ENCODE data around the gene STX10.

Gene STX10

DNA sequence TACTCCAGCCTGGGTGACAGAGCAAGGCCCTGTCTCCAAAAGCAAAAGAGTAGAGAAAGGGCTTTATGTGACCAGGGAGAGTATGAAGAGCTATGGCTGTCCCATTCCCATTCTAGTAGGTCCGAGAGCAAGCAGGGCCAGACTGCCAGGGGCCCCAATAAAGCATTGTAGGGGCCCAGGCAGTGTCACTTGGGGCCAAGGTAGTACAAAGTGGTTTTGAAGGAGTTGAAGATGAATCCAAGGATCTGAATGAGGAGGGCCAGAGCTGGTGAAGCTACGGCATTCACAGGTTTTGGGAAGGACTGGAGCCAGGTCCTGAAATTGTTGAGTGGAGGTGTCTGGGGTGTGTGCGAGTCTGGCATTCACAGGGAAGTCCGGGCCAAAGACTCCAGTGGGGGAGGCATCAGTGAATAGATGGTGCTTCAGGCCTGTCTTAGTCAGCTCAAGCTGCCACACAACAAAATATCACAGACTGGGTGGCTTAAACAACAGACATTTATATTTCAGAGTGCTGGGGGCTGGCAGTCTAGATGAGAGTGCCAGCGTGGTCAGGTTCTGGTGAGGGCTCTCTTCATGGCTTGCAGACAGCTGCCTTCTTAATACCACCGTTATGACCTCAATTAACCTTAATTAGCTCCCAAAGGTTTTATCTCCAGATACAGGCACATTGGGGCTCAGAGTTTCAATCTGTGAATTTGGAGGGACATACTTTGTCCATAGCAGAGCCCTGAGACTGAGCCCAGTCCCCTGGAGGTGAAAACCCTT is 22.2 kb downstream of the STX10 start:
- H3K4me3 ChIP-seq (ENCODE audit: low read depth, low read length, poor library complexity, severe bottlenecking), result no peak overlapping the region
- H3K79me2 ChIP-seq (ENCODE audit: insufficient read depth, low read length), result peaks cover 19% of the 10 kb centered on the region
- H3K9me3 ChIP-seq (ENCODE audit: low read length), result no peaks in the 10 kb centered on the region
- no peaks in the 10 kb centered on the region for H3F3A ChIP-seq (ENCODE audit: insufficient read depth, low read length)
- TF ChIP-seq CTCF (IDR thresholded peaks at IDR 0.05; ENCODE audit: low read length) (no peak), EZH2 (IDR thresholded peaks at IDR 0.05; ENCODE audit: borderline replicate concordance, low read length) (no peak)
- no peak overlapping the region for H3K4me2 ChIP-seq (ENCODE audit: low read length)
- no peaks in the 10 kb centered on the region for H3K4me1 ChIP-seq (ENCODE audit: insufficient read depth, low read length, severe bottlenecking)
- no peaks in the 10 kb centered on the region for H3K27me3 ChIP-seq (ENCODE audit: insufficient read depth, low read length)
- no peaks in the 10 kb centered on the region for H3K9me2 ChIP-seq (ENCODE audit: low read depth, low read length)
- no peak overlapping the region for H2AFZ ChIP-seq (ENCODE audit: low read length)
- no peaks in the 10 kb centered on the region for H4K20me1 ChIP-seq (ENCODE audit: insufficient read depth, low read length)
- peaks cover 28% of the 10 kb centered on the region; the same call in 1 of the 2 replicates for H3K36me3 ChIP-seq (ENCODE audit: insufficient read depth, low read length)
- no peak overlapping the region for H3K9ac ChIP-seq (ENCODE audit: low read length)
- H3K27ac ChIP-seq (ENCODE audit: low read depth, low read length, poor library complexity, severe bottlenecking), result no peak overlapping the region

DNA sequence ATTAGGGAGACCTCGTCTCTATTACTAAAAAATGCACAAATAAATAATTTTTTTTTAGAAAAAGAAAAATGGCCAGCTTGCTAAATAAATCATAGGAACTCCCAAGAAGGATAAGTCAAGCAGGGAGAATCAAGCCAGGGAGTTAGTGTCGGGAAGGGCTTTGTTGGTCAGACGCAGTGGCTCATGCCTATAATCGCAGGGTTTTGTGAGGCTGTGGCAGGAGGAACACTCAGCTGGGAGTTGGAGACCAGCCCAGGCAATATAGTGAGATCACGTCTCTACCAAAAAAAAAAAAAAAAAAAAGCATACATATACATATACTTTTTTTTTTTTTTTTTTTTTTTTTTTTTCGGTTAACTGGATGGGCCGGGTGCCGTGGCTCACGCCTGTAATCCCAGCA is 23.1 kb downstream of the STX10 start:
- Histone ChIP-seq H3K4me2 (ENCODE audit: low read length) (no peak overlapping the region), H3K9ac (ENCODE audit: low read length) (no peak overlapping the region), H3K4me3 (ENCODE audit: low read depth, low read length, poor library complexity, severe bottlenecking) (no peak overlapping the region), H2AFZ (ENCODE audit: low read length) (no peak overlapping the region), H3K79me2 (ENCODE audit: insufficient read depth, low read length) (peaks cover 23% of the 10 kb centered on the region), H3K36me3 (ENCODE audit: insufficient read depth, low read length) (peaks cover 21% of the 10 kb centered on the region; the same call in 1 of the 2 replicates), H3K9me3 (ENCODE audit: low read length) (no peaks in the 10 kb centered on the region), H3K27ac (ENCODE audit: low read depth, low read length, poor library complexity, severe bottlenecking) (no peak overlapping the region), H3F3A (ENCODE audit: insufficient read depth, low read length) (no peaks in the 10 kb centered on the region), H3K4me1 (ENCODE audit: insufficient read depth, low read length, severe bottlenecking) (no peaks in the 10 kb centered on the region), H3K27me3 (ENCODE audit: insufficient read depth, low read length) (no peaks in the 10 kb centered on the region), H3K9me2 (ENCODE audit: low read depth, low read length) (no peaks in the 10 kb centered on the region), H4K20me1 (ENCODE audit: insufficient read depth, low read length) (no peaks in the 10 kb centered on the region)
- TF ChIP-seq CTCF (IDR thresholded peaks at IDR 0.05; ENCODE audit: low read length), result no peak
- TF ChIP-seq EZH2 (IDR thresholded peaks at IDR 0.05; ENCODE audit: borderline replicate concordance, low read length), result no peak

GRCh38 chr19:13122980-13123957 is 26.9 kb downstream of the STX10 start:
- Histone ChIP-seq H4K20me1 (ENCODE audit: insufficient read depth, low read length) (no peaks in the 10 kb centered on the region), H3K79me2 (ENCODE audit: insufficient read depth, low read length) (peaks cover 54% of the 10 kb centered on the region), H2AFZ (ENCODE audit: low read length) (no peak overlapping the region), H3K4me3 (ENCODE audit: low read depth, low read length, poor library complexity, severe bottlenecking) (no peak overlapping the region), H3K27ac (ENCODE audit: low read depth, low read length, poor library complexity, severe bottlenecking) (no peak overlapping the region), H3K9me2 (ENCODE audit: low read depth, low read length) (no peaks in the 10 kb centered on the region), H3K27me3 (ENCODE audit: insufficient read depth, low read length) (no peaks in the 10 kb centered on the region), H3K4me2 (ENCODE audit: low read length) (no peak overlapping the region), H3K9me3 (ENCODE audit: low read length) (no peaks in the 10 kb centered on the region), H3K9ac (ENCODE audit: low read length) (no peak overlapping the region), H3F3A (ENCODE audit: insufficient read depth, low read length) (no peaks in the 10 kb centered on the region), H3K36me3 (ENCODE audit: insufficient read depth, low read length) (peaks cover 38% of the 10 kb centered on the region; the same call in 1 of the 2 replicates), H3K4me1 (ENCODE audit: insufficient read depth, low read length, severe bottlenecking) (peaks cover 31% of the 10 kb centered on the region)
- TF ChIP-seq EZH2 (IDR thresholded peaks at IDR 0.05; ENCODE audit: borderline replicate concordance, low read length) (no peak), CTCF (IDR thresholded peaks at IDR 0.05; ENCODE audit: low read length) (no peak)
